Skeletal muscle satellite cell (primary cell): Measurements from ENCODE around the gene ZBTB8A. TPM values are rescaled to one million over a fixed set of nuclear protein-coding genes. Genes with fewer than 3 reads are reported as not detected.

Experiments
- H3K27me3 ChIP-seq: 2 replicates; pipeline ENCODE4 v1.7.0; 2013; ENCODE audit warnings: low read length; ENCODE audit not compliant: control insufficient read depth, insufficient read depth
- H3K36me3 ChIP-seq: 2 replicates; pipeline ENCODE4 v1.7.0; 2013; ENCODE audit warnings: mild to moderate bottlenecking, control low read depth, low read length; ENCODE audit not compliant: insufficient read depth
- H3K4me1 ChIP-seq: 2 replicates; pipeline ENCODE4 v1.7.0; 2013; ENCODE audit warnings: low read length; ENCODE audit not compliant: control insufficient read depth, insufficient read depth
- H3K4me2 ChIP-seq: 2 replicates; pipeline ENCODE4 v1.7.0; 2013; ENCODE audit warnings: mild to moderate bottlenecking, low read length
- H3K4me3 ChIP-seq: 2 replicates; pipeline ENCODE4 v1.7.0; 2013; ENCODE audit warnings: low read length
- H3K9ac ChIP-seq: 2 replicates; pipeline ENCODE4 v1.7.0; 2013; ENCODE audit warnings: mild to moderate bottlenecking, low read depth, low read length, moderate library complexity
- H3K9me3 ChIP-seq: replicated peaks from 2 replicates; pipeline ENCODE4 v1.7.0; 2013; ENCODE audit warnings: mild to moderate bottlenecking, control low read depth, low read length
- small RNA-seq: library from RNA; depleted of rRNA; stranded (forward); fragments of <200 nt; gene quantifications from one replicate; pipeline ENCODE3, GENCODE V24; 2012

ZBTB8A gene

GRCh38 chr1:32647308-32648134 is 108.3 kb downstream of the ZBTB8A start:
- Histone ChIP-seq H3K36me3 (peaks cover 9% of the 10 kb centered on the region), H3K4me2 (peak overlapping the region; percentile 11), H3K27me3 (no peaks in the 10 kb centered on the region), H3K4me3 (no peak overlapping the region), H3K4me1 (peaks cover 21% of the 10 kb centered on the region), H3K9ac (no peak overlapping the region), H3K9me3 (no peaks in the 10 kb centered on the region)

- peak within 1 kb of the TSS; percentile 97 for H3K4me2 ChIP-seq
- peaks cover 25% of the 10 kb centered on the region for H3K36me3 ChIP-seq
- no peaks in the 10 kb centered on the region for H3K27me3 ChIP-seq
- no peaks in the 10 kb centered on the region for H3K9me3 ChIP-seq
- H3K9ac ChIP-seq = peak within 1 kb of the TSS; percentile 97
- H3K4me1 ChIP-seq = peaks cover 34% of the 10 kb centered on the region
- peak within 1 kb of the TSS; percentile 93 for H3K4me3 ChIP-seq
Observed at GRCh38 chr1:32650248-32650751, 111.1 kb downstream of the ZBTB8A start, which contains the start of gene ZBTB8OS. Gene ZBTB8OS, minus strand, starts transcription at chr1:32650550. Its CDS starts 21 bp downstream, at chr1:32650529.

- Histone ChIP-seq H3K9ac (peak within 1 kb of the TSS; percentile 97), H3K4me3 (peak within 1 kb of the TSS; percentile 93), H3K4me1 (peaks cover 34% of the 10 kb centered on the region), H3K4me2 (peak within 1 kb of the TSS; percentile 97), H3K36me3 (peaks cover 25% of the 10 kb centered on the region), H3K27me3 (no peaks in the 10 kb centered on the region), H3K9me3 (no peaks in the 10 kb centered on the region)
Observed at GRCh38 chr1:32650752-32651460, 111.7 kb downstream of the ZBTB8A start, which contains the start of gene RBBP4. Gene RBBP4, plus strand, starts transcription at chr1:32651208. Its CDS starts 99 bp downstream, at chr1:32651307.

GRCh38 chr1:32651461-32652073 is 112.3 kb downstream of the ZBTB8A start:
- H3K9me3 ChIP-seq = no peaks in the 10 kb centered on the region
- peaks cover 34% of the 10 kb centered on the region for H3K4me1 ChIP-seq
- H3K36me3 ChIP-seq = peaks cover 28% of the 10 kb centered on the region
- no peaks in the 10 kb centered on the region for H3K27me3 ChIP-seq
- peak overlapping the region; percentile 92 for H3K4me2 ChIP-seq
- peak overlapping the region; percentile 93 for H3K4me3 ChIP-seq
- H3K9ac ChIP-seq = peak overlapping the region; percentile 97

GRCh38 chr1:32652244-32652962 is 113.2 kb downstream of the ZBTB8A start:
- Histone ChIP-seq H3K4me3 (peak overlapping the region; percentile 93), H3K9ac (peak overlapping the region; percentile 97), H3K4me2 (peak overlapping the region; percentile 92), H3K4me1 (peaks cover 34% of the 10 kb centered on the region), H3K27me3 (no peaks in the 10 kb centered on the region), H3K36me3 (peaks cover 37% of the 10 kb centered on the region), H3K9me3 (no peaks in the 10 kb centered on the region)

Small RNA genes lying within 50 kb of the gene (small RNA-seq; reads per million reads assigned to genes)
- gene RF00019 = not detected
